NCI-H1105 (cell line): ENCODE data around the gene FBRSL1.
"Not testable (repeated sequence)": the region's sequence is repeated elsewhere in the genome, so short reads cannot be mapped to it uniquely, and the experiment has no call there.

ENCODE experiments used
- DNase-seq: peaks from one replicate; lab custom pipeline; 2025; lab: John Stamatoyannopoulos, UW

FBRSL1 gene

DNA sequence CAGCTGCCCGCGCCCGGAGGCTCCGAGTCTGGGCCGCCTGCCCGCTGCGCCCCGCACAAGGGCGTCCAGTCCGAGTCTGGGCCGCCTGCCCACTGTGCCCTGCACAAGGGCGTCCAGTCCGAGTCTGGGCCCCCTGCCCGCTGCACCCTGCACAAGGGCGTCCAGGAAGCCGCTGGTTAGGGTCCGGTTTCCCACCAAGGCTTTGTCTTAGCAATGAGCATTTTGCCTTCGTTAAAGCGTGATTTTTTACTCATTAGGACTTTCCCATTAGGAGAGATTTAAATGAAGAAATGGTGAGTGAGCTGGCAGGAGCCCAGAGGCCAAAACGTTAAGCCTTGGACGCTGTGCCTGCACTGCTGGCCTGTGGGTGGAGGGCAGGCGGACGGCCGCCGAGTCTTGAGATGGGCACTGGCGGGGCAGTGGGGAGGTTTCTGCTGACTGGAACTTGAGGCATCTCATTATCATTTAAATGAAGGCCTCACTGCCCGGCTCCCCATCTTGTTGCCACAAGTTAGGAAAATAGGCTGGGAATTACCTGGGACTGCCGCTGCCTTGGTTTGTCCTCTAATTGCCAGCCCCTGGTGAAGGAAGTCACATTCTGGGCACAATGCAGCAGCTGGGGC, 36.0 kb downstream of the FBRSL1 start:
- no peak for DNase-seq

DNA sequence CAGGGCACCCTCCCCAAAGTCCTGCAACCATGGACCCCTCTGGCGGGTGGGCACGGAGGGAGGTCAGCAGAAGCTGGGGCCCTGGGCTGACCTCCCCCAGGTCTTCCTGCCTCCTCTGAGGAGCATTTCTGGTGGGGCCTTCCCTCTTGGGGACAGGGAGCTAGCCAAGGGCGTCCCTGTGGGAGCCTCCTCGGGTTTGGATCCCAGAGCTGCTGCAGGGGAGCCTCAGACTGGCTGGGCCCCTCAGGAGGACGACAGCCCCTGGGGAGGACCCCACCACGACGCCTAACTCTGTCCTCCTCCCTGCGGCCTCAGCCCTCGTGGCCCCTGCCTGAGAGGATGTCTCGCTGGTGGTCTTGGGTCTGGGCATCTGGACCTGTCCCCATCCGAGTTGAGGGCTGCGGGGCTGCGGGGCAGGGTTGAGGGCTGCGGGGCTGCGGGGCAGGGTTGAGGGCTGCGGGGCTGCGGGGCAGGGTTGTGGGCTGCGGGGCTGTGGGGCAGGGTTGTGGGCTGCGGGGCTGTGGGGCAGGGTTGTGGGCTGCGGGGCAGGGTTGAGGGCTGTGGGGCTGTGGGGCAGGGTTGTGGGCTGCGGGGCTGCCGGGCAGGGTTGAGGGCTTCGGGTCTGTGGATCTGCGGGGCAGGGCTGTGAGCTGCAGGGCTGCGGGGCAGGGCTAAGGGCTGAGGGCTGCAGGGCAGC, 37.4 kb downstream of the FBRSL1 start:
- DNase-seq, result no peak

DNA sequence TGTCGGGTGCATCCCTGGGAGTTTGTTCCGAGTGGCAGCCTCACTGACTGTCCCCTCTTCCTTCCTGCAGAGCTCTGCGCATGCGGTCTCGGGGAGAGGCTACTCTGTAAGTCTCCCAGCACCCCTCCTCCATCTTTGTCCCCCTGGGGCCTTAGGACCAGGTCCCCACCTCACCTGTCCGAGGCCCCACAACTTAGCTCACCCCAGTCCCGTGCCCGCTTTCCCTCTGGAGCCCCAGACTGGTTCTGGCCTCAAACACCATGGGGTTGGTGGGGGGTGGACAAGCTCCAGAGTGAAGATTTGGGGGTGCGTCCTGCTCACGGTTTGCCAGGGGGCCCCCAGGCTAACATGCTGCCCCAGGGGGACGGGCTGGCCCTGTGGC, 37.9 kb downstream of the FBRSL1 start:
- DNase-seq, result no peak

DNA sequence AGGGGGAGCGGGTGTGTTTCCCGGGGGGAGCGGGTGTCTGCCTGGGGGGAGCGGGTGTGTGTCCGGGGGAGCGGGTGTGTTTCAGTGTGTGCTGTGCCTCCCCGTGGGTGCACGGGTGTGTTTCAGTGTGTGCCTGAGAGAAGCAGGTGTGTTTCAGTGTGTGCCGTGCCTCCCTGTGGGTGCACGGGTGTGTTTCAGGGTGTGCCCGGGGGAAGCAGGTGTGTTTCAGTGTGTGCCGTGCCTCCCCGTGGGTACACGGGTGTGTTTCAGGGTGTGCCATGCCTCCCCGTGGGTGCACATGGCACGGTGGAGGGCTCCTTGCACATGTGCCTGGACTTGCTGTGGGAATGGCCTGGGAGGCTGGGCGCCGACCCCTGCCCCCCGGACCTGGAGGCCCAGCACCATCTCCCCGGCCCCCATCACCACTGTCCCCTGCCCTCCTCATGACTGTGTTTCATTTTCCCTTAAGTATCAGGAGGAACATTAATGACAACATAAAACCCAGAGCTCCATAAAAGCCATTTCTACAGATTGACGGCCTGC, 38.7 kb downstream of the FBRSL1 start:
- no peak for DNase-seq

DNA sequence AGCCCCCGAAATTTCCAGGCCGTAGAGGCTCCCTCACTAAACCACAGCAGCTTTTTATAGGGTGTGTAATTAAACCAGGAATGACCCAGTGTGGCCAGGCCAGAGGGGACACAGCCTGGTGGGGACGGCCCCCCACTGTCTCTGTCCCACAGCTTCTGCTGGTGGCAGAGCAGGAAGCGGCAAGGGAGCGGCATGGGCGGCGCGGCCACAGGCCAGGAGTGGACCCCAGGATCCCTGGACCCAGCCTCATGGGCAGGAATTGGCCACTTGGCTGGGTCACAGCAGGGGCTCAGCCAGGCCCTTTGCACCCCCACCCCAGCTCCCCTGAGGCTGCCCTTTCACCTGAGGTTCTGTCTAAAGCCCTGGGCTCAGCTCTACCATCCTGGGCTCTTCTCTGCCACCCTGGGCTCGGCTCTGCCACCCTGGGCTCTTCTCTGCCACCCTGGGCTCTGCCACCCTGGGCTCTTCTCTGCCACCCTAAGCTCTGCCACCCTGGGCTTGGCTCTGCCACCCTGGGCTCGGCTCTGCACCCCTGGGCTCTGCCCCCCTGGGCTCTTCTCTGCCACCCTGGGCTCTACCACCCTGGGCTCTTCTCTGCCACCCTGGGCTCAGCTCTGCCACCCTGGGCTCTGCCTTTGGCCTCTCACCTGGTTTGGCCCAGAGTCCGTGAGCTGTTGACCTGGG, 39.3 kb downstream of the FBRSL1 start:
- no peak for DNase-seq

DNA sequence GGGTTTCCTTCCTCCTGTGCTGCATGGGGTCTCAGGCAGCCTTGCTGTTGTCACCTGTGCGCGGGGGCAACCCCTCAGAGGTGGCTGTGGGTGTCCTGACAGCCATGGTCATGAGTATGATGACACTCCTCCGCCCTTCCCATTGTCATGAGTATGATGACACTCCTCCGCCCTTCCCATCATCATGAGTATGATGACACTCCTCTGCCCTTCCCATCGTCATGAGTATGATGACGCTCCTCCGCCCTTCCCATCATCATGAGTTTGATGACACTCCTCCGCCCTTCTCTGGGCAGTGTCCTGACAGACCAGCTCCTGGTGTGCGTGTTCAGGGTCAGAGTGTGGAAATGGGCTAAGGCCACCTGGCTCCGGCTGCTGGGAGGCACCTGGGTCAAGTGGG, 40.0 kb downstream of the FBRSL1 start:
- DNase-seq, result no peak

DNA sequence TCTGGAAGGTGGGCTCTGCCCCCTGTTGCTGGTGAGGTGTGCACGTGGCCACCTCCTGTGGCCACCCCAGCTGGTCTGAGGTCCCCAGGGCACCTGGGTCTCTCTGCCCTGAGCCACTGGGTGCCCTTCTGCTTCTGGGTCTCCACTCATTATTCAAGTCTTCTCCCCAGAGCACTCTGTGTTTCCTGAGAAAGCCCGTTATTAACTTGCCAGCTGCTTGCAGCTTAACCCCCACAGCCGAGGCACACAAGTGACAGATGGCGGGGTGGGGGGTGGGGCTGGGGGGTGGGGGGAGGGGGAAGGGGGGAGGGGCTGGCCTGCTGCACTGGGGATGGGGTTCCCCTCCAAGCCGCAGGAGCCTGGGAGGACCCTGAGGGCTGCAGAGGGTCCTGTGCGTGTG, 40.5 kb downstream of the FBRSL1 start:
- DNase-seq, result no peak

DNA sequence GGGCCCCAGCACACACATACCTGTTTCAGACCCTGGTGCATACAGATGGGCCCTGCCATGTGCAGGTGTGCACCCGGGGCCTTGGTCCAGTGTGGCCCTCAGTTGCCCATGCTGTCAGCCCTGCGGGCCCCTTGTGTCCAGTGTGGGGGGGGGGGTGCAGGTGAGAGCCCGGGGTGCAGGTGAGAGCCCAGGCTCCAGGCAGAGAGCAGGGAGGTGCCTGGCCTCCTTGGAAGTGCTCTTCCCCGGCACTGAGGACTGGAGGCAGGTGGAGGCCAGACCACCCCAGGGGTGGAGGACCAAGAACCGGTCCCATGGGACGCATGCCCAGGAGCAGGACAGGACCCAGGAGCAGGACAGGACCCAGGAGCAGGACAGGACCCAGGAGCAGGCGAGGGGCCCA, 40.9 kb downstream of the FBRSL1 start:
- no peak for DNase-seq

DNA sequence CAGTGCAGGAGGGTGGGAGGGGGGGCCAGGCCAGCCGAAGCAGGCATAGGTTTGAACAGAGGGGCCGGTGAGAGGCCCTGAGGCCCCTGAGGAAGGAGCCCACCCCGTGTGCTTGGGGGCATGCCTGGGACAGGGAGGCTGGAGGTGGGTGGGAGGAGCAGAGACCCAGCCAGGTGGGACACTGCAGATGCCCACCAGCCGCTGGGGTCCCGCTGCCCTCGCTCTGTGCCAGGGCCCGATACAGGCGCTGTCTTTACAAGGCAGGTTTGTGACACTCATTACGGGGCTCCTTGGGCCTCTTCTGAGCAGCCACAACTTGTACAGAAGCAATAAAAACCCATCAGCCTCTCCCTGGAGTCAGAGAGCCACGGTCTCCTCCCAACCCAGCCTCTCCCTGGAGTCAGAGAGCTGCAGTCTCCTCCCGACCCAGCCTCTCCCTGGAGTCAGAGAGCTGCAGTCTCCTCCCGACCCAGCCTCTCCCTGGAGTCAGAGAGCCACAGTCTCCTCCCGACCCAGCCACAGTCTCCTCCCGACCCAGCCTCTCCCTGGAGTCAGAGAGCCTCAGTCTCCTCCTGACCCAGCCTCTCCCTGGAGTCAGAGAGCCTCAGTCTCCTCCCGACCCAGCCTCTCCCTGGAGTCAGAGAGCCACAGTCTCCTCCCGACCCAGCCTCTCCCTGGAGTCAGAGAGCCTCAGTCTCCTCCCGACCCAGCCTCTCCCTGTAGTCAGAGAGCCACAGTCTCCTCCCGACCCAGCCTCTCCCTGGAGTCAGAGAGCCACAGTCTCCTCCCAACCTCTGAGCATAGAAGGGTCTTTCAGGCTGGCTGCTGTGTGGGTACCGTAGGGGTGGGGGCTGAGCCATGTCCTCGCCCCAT, 43.0 kb downstream of the FBRSL1 start:
- not testable (repeated sequence) for DNase-seq

DNA sequence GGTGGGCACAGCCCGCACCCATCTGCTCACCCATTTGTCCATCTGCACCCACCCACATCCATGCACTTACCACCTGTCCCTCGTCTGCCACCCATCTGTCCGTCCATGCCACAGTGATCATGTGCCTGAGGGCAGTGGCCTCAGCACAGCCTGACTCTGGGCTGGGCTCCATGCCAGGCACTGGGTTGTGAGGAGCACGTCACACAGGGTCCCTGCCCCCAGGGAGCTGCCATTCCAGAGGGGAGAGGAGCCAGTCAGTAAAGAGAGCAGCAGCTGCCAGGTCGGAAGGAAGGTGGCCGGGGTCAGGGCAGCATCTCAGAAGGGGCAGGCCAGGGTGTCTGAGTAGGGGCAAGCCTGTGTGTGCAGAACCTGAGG, 43.6 kb downstream of the FBRSL1 start:
- DNase-seq, result no peak

DNA sequence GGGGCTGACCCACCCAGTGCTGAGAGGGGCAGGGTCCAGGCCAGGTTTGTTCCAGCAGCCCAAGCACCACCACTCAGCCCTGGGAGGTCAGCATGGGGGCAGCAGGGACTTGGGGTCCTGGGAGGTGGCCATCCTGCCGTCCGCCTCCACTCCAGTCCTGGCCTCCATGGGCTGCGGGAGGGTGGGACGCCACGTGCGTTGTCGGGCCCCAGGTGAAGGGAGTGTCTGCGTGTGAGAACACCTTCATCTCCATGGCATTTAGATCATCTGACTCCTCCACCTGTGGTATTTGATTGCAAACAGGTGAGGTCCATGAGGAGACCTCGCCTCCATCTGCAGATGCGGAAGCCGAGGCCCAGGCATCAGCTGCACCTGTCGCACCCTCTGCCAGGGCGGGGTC, 44.1 kb downstream of the FBRSL1 start:
- DNase-seq, result no peak

DNA sequence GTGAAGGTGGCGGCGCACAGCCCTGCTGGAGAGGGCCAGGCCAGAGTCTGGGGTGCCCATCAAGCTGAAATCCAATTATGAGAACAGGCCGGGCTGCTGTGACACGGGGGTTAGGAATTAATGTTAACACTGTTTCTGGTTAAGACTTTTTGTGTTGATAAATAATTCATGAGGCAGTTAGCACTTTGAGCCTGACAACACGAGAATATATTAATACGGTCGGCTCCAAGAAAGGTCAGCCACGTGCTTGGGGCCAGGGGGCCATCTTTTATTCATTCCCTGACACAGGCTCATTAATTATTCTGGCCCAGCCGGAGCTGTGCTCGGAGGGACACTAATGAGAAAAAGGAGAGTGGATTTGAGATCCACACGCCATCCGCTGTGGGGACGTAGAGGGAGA, 45.1 kb downstream of the FBRSL1 start:
- DNase-seq, result no peak

DNA sequence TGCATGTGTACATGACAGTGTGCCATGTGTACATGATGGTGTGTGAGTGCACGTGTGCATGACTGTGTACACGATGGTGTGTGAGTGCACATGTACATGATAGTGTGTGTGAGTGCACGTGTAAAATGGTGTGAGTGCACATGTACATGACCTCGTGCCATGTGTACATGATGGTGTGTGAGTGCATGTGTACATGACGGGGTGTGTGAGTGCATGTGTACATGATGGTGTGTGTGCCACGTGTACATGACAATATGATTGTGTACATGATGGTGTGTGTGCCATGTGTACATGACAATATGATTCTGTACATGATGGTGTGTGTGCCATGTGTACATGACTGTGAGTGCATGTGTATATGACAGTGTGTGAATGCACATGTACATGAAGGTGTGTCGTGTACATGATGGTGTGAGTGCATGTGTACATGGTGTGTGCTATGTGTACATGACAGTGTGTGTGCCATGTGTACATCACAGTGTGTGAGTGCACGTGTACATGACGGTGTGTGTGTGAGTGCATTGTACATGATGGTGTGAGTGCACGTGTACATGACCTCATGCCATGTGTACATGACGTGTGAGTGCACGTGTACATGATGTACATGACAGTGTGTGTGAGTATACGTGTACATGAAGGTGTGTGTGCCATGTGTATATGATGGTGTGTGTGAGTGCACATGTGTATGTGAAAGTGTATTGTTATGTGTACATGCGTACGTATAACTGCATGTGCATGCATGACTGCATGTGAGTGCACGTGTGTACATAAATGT, 46.3 kb downstream of the FBRSL1 start:
- DNase-seq, result no peak

DNA sequence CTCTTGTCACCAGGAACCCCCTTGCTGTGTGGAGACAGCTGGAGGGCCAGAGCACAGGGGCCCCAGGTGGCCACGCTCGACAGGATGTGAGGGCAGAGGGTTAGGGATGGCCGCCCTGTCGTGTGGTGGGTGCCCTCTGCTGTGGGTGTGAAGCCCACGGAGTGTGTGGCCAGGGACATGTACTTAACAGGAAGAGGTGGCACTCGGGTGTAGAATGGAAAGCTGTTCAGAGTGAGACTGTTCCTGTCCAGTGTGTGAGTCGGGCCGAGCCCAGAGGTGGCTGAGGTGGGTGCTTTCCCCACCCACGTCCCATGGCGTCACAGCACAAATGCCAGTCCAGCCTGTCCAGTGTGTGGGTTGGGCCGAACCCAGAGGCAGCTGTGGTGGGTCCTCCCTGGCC, 47.1 kb downstream of the FBRSL1 start:
- DNase-seq, result no peak

DNA sequence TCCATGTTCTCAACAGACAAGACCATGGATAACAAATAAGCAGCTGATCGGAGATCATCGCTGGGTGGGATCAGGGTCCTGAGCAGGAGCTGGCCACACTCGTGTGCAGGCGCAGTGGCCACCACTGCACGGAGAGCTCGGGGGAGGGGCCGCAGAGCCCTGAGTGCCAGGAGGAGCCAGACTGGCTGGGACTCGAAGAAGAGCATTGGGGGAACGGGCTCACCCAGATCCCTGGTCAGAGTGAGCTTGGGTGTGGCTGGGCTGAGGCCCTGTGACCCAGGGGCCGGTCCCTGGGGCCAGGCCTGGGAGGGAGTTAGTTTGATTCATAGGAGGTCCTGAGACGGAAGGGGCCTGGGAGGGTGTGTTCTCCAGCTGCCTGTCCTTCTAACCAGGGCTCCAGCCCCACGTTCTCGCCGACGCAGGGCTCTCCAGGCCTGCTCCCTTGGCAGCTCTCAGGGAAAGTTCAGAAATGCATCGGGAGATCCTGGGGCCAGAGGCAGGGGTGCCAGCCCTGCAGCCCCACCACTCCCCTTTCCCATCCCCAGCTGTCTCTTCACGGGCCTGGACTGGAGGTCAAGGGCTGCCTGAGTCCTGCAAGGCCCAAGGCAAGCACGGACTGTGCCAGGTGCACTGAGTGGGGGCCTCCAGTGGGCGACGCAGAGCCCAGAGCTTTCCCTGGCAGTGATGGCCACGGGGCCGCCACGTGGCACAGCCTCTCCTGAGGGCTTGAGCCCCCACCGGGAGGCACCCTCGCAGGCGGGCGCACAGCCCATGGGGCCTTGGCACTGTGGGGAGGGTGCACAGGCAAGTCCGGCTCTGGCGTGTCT, 48.1 kb downstream of the FBRSL1 start:
- no peak for DNase-seq

DNA sequence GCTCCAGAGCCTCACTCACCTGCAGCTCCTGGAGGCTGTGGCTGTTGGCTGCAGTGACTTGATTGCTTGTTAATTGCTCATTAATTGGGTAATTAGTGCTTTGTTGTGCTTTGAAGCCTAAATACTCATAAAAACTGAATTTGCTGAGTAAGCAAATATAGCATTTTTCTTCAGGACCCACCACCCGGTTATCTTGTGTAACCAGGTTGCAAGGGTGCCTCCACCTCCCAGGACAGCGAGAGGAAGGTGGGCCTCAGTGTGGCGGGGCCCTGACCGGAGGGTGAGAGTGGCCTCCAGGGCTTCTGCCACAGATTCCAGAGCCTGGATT, 48.7 kb downstream of the FBRSL1 start:
- no peak for DNase-seq

DNA sequence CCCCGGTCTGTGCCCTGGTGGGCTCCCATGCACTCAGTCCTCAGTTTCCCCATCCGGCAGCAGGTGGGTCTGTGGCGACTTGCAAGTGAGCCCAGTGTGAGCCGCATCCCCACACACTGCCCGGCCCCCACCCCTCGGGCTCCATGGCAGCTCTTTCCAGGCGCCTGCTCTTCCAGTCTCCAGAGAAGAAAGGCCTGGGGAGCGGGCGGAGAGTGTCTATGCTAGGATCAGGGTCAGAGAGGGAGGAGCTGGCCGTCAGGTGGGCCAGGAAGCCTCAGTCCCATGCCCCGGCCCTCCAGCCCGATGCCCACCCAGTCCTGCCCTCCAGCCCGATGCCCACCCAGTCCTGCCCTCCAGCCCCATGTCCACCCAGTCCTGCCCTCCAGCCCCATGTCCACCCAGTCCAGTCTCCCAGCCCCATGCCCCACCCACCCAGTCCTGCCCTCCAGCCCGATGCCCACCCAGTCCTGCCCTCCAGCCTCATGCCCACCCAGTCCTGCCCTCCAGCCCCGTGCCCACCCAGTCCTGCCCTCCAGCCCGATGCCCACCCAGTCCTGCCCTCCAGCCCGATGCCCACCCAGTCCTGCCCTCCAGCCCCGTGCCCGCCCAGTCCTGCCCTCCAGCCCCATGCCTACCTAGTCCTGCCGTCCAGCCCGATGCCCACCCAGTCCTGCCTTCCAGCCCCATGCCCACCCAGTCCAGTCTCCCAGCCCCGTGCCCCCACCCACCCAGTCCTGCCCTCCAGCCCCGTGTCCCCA, 49.2 kb downstream of the FBRSL1 start:
- no peak for DNase-seq

DNA sequence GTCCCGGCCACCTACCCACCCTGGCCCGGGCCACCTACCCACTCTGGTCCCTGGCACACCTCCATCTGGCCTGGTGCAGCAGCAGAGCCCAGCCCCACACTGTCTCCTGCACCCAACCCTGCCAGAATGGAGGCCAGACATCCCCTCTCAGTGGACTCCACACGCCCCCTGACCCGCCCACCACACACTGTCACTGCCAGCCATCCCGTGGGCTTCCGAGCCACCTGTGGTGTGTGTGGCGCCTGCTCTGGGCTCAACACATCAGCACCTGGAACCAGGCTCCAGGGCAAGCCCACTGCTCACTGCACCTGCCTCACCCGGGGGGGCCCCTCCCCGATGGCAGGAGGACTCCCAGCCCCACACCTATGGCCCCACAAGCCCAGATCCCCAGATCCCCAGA, 50.5 kb downstream of the FBRSL1 start:
- DNase-seq, result no peak

DNA sequence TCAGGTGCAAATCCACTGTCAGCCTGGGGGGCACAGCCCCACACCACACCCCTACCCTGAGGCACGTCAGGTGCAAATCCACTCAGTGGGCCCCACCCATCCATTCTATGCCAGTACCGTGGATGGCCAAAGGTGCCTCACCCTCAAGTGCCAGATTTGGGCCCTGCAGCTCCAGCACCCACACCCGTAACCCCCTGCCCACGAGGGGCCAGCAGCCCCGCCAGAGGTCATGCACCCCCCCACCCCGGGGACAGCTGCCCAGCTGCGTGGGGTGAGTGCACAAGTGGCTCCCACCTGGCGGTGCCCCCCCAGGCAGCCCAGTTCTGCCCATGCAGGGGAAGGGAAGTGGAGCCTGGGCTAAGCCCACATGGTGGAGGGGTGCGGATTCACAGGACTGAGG, 51.2 kb downstream of the FBRSL1 start:
- DNase-seq, result no peak

DNA sequence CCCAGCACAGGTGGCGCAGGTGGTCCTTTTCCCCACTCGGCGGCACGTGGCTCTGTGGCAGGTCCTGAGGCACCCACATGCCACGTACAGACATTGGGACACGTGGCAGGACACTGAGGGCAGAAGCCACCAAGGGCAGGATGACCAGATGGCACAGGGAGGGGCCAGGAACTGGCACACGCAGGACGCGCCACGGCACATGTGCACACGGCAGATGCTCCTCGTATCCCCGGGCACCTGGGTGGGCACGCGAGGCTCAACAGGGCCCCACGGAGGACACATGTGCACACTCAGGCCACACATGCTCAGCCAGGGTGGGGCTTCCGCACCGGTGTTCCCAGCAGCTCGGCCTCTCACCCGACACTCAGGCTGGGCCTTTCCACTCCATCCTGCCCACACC, 52.0 kb downstream of the FBRSL1 start:
- DNase-seq, result no peak
